Parathyroid adenoma (tissue), 2 donors: Measurements from ENCODE around the gene TMC2.

Experiments used
- H2AFZ ChIP-seq: fragments of 300-600 bp; sonication (generic); one replicate; pipeline ENCODE4 v1.7.0; 2017; ENCODE audit warnings: antibody characterized with exemption, mild to moderate bottlenecking
- H3K27ac ChIP-seq: fragments of 300-600 bp; sonication (generic); one replicate; pipeline ENCODE4 v1.7.0; 2017
- H3K27me3 ChIP-seq: fragments of 300-600 bp; sonication (generic); one replicate; pipeline ENCODE4 v1.7.0; 2017; ENCODE audit warnings: low read length; ENCODE audit not compliant: control insufficient read depth, insufficient read depth
- H3K36me3 ChIP-seq: fragments of 300-600 bp; sonication (generic); one replicate; pipeline ENCODE4 v1.7.0; 2017; ENCODE audit warnings: low read length; ENCODE audit not compliant: control insufficient read depth, insufficient read depth
- H3K4me1 ChIP-seq: fragments of 300-600 bp; sonication (generic); one replicate; pipeline ENCODE4 v1.7.0; 2017; ENCODE audit warnings: control low read depth
- H3K4me2 ChIP-seq: fragments of 300-600 bp; sonication (generic); one replicate; pipeline ENCODE4 v1.7.0; 2017; ENCODE audit warnings: low read length
- H3K4me3 ChIP-seq: fragments of 300-600 bp; sonication (generic); one replicate; pipeline ENCODE4 v1.7.0; 2017; ENCODE audit warnings: low read depth, low read length
- H3K79me2 ChIP-seq: fragments of 300-600 bp; sonication (generic); one replicate; pipeline ENCODE4 v1.7.0; 2017; ENCODE audit warnings: control low read depth
- H3K9ac ChIP-seq: fragments of 300-600 bp; sonication (generic); one replicate; pipeline ENCODE4 v1.7.0; 2017; ENCODE audit warnings: mild to moderate bottlenecking
- H3K9me3 ChIP-seq: fragments of 300-600 bp; sonication (generic); one replicate; pipeline ENCODE4 v1.7.0; 2017; ENCODE audit warnings: low read length; ENCODE audit not compliant: control insufficient read depth
- CTCF ChIP-seq: fragments of 300-600 bp; sonication (generic); IDR thresholded peaks from one replicate; pipeline ENCODE4 v1.7.0; 2017; ENCODE audit warnings: antibody characterized with exemption, mild to moderate bottlenecking
- donor health status: primary hyperparathyroidism.

TMC2 gene

GRCh38 chr20:2602746-2603145 is 66.4 kb downstream of the TMC2 start:
- no peak overlapping the region for H2AFZ ChIP-seq
- no peak for TF ChIP-seq CTCF
- no peaks in the 10 kb centered on the region for H3K36me3 ChIP-seq
- H3K27ac ChIP-seq, result no peak overlapping the region
- no peak overlapping the region for H3K4me2 ChIP-seq
- H3K27me3 ChIP-seq, result no peaks in the 10 kb centered on the region
- H3K4me1 ChIP-seq, result no peaks in the 10 kb centered on the region
- no peaks in the 10 kb centered on the region for H3K9me3 ChIP-seq
- no peak overlapping the region for H3K9ac ChIP-seq
- no peaks in the 10 kb centered on the region for H3K79me2 ChIP-seq
- H3K4me3 ChIP-seq, result no peak overlapping the region

GRCh38 chr20:2603816-2604505 is 67.6 kb downstream of the TMC2 start:
- no peaks in the 10 kb centered on the region for H3K27me3 ChIP-seq
- no peaks in the 10 kb centered on the region for H3K79me2 ChIP-seq
- no peak overlapping the region for H3K4me2 ChIP-seq
- no peak overlapping the region for H3K27ac ChIP-seq
- H3K9ac ChIP-seq, result no peak overlapping the region
- no peaks in the 10 kb centered on the region for H3K9me3 ChIP-seq
- H2AFZ ChIP-seq, result no peak overlapping the region
- no peaks in the 10 kb centered on the region for H3K4me1 ChIP-seq
- H3K36me3 ChIP-seq, result no peaks in the 10 kb centered on the region
- no peak for TF ChIP-seq CTCF
- H3K4me3 ChIP-seq, result no peak overlapping the region

GRCh38 chr20:2604506-2604835 is 68.1 kb downstream of the TMC2 start:
- Histone ChIP-seq H3K27ac (no peak overlapping the region), H3K9me3 (no peaks in the 10 kb centered on the region), H2AFZ (no peak overlapping the region), H3K27me3 (no peaks in the 10 kb centered on the region), H3K79me2 (no peaks in the 10 kb centered on the region), H3K4me3 (no peak overlapping the region), H3K36me3 (no peaks in the 10 kb centered on the region), H3K4me2 (no peak overlapping the region), H3K4me1 (no peaks in the 10 kb centered on the region), H3K9ac (no peak overlapping the region)
- TF ChIP-seq CTCF, result no peak

GRCh38 chr20:2606507-2607006 is 70.2 kb downstream of the TMC2 start:
- H3K4me1 ChIP-seq, result no peaks in the 10 kb centered on the region

More at GRCh38 chr20:2606507-2607006, 70.2 kb downstream of the TMC2 start:
- Histone ChIP-seq H3K27ac (no peak overlapping the region), H3K36me3 (no peaks in the 10 kb centered on the region), H3K9me3 (no peaks in the 10 kb centered on the region), H3K9ac (no peak overlapping the region), H2AFZ (no peak overlapping the region), H3K27me3 (no peaks in the 10 kb centered on the region), H3K4me3 (no peak overlapping the region), H3K4me2 (no peak overlapping the region), H3K79me2 (no peaks in the 10 kb centered on the region)
- TF ChIP-seq CTCF, result no peak
